ENCODE data around the gene ADAP1.

The ADAP1 gene

DNA sequence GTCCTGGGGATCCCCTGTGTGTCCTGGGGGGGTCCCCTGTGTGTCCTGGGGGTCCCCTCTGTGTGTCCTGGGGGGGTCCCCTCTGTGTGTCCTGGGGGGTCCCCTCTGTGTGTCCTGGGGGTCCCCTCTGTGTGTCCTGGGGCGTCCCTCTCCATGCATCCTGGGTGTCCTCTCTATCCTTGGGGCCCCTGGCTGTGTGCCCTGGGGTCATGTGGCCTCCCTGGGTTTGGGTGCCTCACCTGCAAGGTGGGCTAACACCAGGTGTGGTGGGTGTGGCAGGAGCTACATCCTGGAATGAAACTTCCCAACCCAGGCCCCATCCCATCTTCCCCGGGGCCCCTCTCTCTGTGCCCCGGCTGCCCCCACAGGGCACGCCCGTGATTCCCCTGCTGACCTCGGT lies 33.4 kb upstream of the ADAP1 start:
- Histone ChIP-seq H3K9ac (ENCODE audit: low read depth, low read length, poor library complexity, severe bottlenecking) (no peak overlapping the region), H3K36me3 (ENCODE audit: insufficient read depth, low read length) (no peaks in the 10 kb centered on the region), H4K20me1 (ENCODE audit: insufficient read depth, low read length, poor library complexity, severe bottlenecking) (no peaks in the 10 kb centered on the region), H3K79me2 (ENCODE audit: insufficient read depth, low read length) (no peaks in the 10 kb centered on the region), H3K4me3 (ENCODE audit: low read length, poor library complexity, severe bottlenecking) (no peak overlapping the region), H3K27me3 (ENCODE audit: insufficient read depth, low read length, poor library complexity, severe bottlenecking) (no peaks in the 10 kb centered on the region), H3K4me2 (ENCODE audit: low read depth, low read length, poor library complexity, severe bottlenecking) (no peak overlapping the region), H2AFZ (ENCODE audit: low read length) (no peak overlapping the region), H3K4me1 (ENCODE audit: insufficient read depth, low read length, poor library complexity, severe bottlenecking) (peaks cover 20% of the 10 kb centered on the region), H3K9me2 (replicated peaks; ENCODE audit: low read depth, low read length) (no peaks in the 10 kb centered on the region), H3K9me3 (ENCODE audit: insufficient read depth, low read depth, low read length) (no peaks in the 10 kb centered on the region), H3F3A (ENCODE audit: low read depth) (no peaks in the 10 kb centered on the region)
- TF ChIP-seq, protein P1, sequence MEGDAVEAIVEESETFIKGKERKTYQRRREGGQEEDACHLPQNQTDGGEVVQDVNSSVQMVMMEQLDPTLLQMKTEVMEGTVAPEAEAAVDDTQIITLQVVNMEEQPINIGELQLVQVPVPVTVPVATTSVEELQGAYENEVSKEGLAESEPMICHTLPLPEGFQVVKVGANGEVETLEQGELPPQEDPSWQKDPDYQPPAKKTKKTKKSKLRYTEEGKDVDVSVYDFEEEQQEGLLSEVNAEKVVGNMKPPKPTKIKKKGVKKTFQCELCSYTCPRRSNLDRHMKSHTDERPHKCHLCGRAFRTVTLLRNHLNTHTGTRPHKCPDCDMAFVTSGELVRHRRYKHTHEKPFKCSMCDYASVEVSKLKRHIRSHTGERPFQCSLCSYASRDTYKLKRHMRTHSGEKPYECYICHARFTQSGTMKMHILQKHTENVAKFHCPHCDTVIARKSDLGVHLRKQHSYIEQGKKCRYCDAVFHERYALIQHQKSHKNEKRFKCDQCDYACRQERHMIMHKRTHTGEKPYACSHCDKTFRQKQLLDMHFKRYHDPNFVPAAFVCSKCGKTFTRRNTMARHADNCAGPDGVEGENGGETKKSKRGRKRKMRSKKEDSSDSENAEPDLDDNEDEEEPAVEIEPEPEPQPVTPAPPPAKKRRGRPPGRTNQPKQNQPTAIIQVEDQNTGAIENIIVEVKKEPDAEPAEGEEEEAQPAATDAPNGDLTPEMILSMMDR (conservative IDR thresholded peaks at IDR 0.05; ENCODE audit: low read length) = no peak
- no peak for TF ChIP-seq EZH2phosphoT487 (IDR thresholded peaks at IDR 0.05; ENCODE audit: borderline replicate concordance)

GRCh38 chr7:986766-987751 lies 32.6 kb upstream of the ADAP1 start:
- no peak overlapping the region for H3K4me2 ChIP-seq (ENCODE audit: low read depth, low read length, poor library complexity, severe bottlenecking)
- peaks cover 26% of the 10 kb centered on the region for H3K4me1 ChIP-seq (ENCODE audit: insufficient read depth, low read length, poor library complexity, severe bottlenecking)
- no peaks in the 10 kb centered on the region for H3F3A ChIP-seq (ENCODE audit: low read depth)
- no peak for TF ChIP-seq EZH2phosphoT487 (IDR thresholded peaks at IDR 0.05; ENCODE audit: borderline replicate concordance)
- TF ChIP-seq, protein P1 (conservative IDR thresholded peaks at IDR 0.05; ENCODE audit: low read length) = no peak
- no peak overlapping the region for H3K9ac ChIP-seq (ENCODE audit: low read depth, low read length, poor library complexity, severe bottlenecking)
- H3K4me3 ChIP-seq (ENCODE audit: low read length, poor library complexity, severe bottlenecking) = no peak overlapping the region
- no peaks in the 10 kb centered on the region for H3K9me2 ChIP-seq (replicated peaks; ENCODE audit: low read depth, low read length)
- no peaks in the 10 kb centered on the region for H3K79me2 ChIP-seq (ENCODE audit: insufficient read depth, low read length)
- no peaks in the 10 kb centered on the region for H3K36me3 ChIP-seq (ENCODE audit: insufficient read depth, low read length)
- no peak overlapping the region for H2AFZ ChIP-seq (ENCODE audit: low read length)
- H4K20me1 ChIP-seq (ENCODE audit: insufficient read depth, low read length, poor library complexity, severe bottlenecking) = no peaks in the 10 kb centered on the region
- no peaks in the 10 kb centered on the region for H3K9me3 ChIP-seq (ENCODE audit: insufficient read depth, low read depth, low read length)
- no peaks in the 10 kb centered on the region for H3K27me3 ChIP-seq (ENCODE audit: insufficient read depth, low read length, poor library complexity, severe bottlenecking)

GRCh38 chr7:985915-986741 lies 31.6 kb upstream of the ADAP1 start:
- no peaks in the 10 kb centered on the region for H3K36me3 ChIP-seq (ENCODE audit: insufficient read depth, low read length)
- no peaks in the 10 kb centered on the region for H3K9me2 ChIP-seq (replicated peaks; ENCODE audit: low read depth, low read length)
- no peak for TF ChIP-seq EZH2phosphoT487 (IDR thresholded peaks at IDR 0.05; ENCODE audit: borderline replicate concordance)
- TF ChIP-seq, protein P1 (conservative IDR thresholded peaks at IDR 0.05; ENCODE audit: low read length) = no peak
- no peak overlapping the region for H2AFZ ChIP-seq (ENCODE audit: low read length)
- H3K9ac ChIP-seq (ENCODE audit: low read depth, low read length, poor library complexity, severe bottlenecking) = no peak overlapping the region
- H3F3A ChIP-seq (ENCODE audit: low read depth) = peaks cover 4% of the 10 kb centered on the region; the same call in 1 of the 2 replicates
- H3K27me3 ChIP-seq (ENCODE audit: insufficient read depth, low read length, poor library complexity, severe bottlenecking) = no peaks in the 10 kb centered on the region
- H4K20me1 ChIP-seq (ENCODE audit: insufficient read depth, low read length, poor library complexity, severe bottlenecking) = no peaks in the 10 kb centered on the region
- H3K9me3 ChIP-seq (ENCODE audit: insufficient read depth, low read depth, low read length) = no peaks in the 10 kb centered on the region
- no peaks in the 10 kb centered on the region for H3K79me2 ChIP-seq (ENCODE audit: insufficient read depth, low read length)
- peaks cover 35% of the 10 kb centered on the region for H3K4me1 ChIP-seq (ENCODE audit: insufficient read depth, low read length, poor library complexity, severe bottlenecking)
- H3K4me3 ChIP-seq (ENCODE audit: low read length, poor library complexity, severe bottlenecking) = no peak overlapping the region
- H3K4me2 ChIP-seq (ENCODE audit: low read depth, low read length, poor library complexity, severe bottlenecking) = no peak overlapping the region

Measured in Loucy (cell line).